Mesenchymal stem cell (in vitro differentiated cells and primary cell): ENCODE measurements around the gene LRP1B.

Experiments used
- DNase-seq: peaks from one replicate; pipeline ENCODE4 v3.0.0-alpha.2; 2013
- H2AFZ ChIP-seq: one replicate; pipeline ENCODE4 v1.6.1; 2013; ENCODE audit warnings: low read depth, mild to moderate bottlenecking, control low read depth, inconsistent platforms, low read length, moderate library complexity
- H2AK5ac ChIP-seq: 2 replicates; pipeline ENCODE4 v1.6.1; 2013; ENCODE audit warnings: low read length, moderate library complexity, mild to moderate bottlenecking, inconsistent platforms; ENCODE audit not compliant: severe bottlenecking
- H2BK120ac ChIP-seq: one replicate; pipeline ENCODE4 v1.6.1; 2013; ENCODE audit warnings: low read depth, mild to moderate bottlenecking, inconsistent platforms, low read length, moderate library complexity
- H2BK12ac ChIP-seq, 2 experiments: one replicate each; pipeline ENCODE4 v1.6.1; 2013; ENCODE audit warnings: inconsistent platforms in 2 of 2, low read length in 2 of 2, mild to moderate bottlenecking in 2 of 2, moderate library complexity in 2 of 2, control low read depth in 1 of 2
- H2BK15ac ChIP-seq: one replicate; pipeline ENCODE4 v1.6.1; 2013; ENCODE audit warnings: mild to moderate bottlenecking, low read depth, inconsistent platforms; ENCODE audit not compliant: poor library complexity, severe bottlenecking
- H2BK5ac ChIP-seq: 2 replicates; pipeline ENCODE4 v1.6.1; 2013; ENCODE audit warnings: low read depth, mild to moderate bottlenecking, low read length, control low read depth, inconsistent platforms; ENCODE audit not compliant: poor library complexity, severe bottlenecking
- H3K14ac ChIP-seq, 2 experiments: one replicate each; pipeline ENCODE4 v1.6.1; 2013; ENCODE audit warnings: inconsistent platforms in 2 of 2, low read length in 2 of 2, control low read depth in 1 of 2, mild to moderate bottlenecking in 1 of 2, moderate library complexity in 1 of 2
- H3K18ac ChIP-seq, 2 experiments: one replicate each; pipeline ENCODE4 v1.6.1; 2013; ENCODE audit warnings: inconsistent platforms in 2 of 2, low read length in 2 of 2, control low read depth in 1 of 2, low read depth in 1 of 2, mild to moderate bottlenecking in 1 of 2
- H3K23ac ChIP-seq, 2 experiments: one replicate each; pipeline ENCODE4 v1.6.1; 2013; ENCODE audit warnings: inconsistent platforms in 2 of 2, low read length in 2 of 2, mild to moderate bottlenecking in 2 of 2, moderate library complexity in 2 of 2, control low read depth in 1 of 2
- H3K27ac ChIP-seq: 2 replicates; pipeline ENCODE4 v1.5.1; 2013; ENCODE audit warnings: mild to moderate bottlenecking, moderate library complexity, low read length, control low read depth, inconsistent platforms; ENCODE audit not compliant: poor library complexity, severe bottlenecking
- H3K27me3 ChIP-seq, 2 experiments: 2 replicates each; pipeline versions ENCODE4 v1.6.1 to v1.7.0; 2013; ENCODE audit warnings: low read length in 2 of 2, mild to moderate bottlenecking in 2 of 2, moderate library complexity in 2 of 2, control low read depth in 1 of 2, inconsistent platforms in 1 of 2; ENCODE audit not compliant: control insufficient read depth in 1 of 2, insufficient read depth in 1 of 2
- H3K36me3 ChIP-seq, 2 experiments: 2 replicates each; pipeline versions ENCODE4 v1.6.1 to v1.7.0; 2013; ENCODE audit warnings: low read length in 2 of 2, control low read depth in 1 of 2, inconsistent platforms in 1 of 2, low read depth in 1 of 2, mild to moderate bottlenecking in 1 of 2; ENCODE audit not compliant: insufficient read depth in 2 of 2, control insufficient read depth in 1 of 2
- H3K4ac ChIP-seq, 2 experiments: one replicate each; pipeline ENCODE4 v1.6.1; 2013; ENCODE audit warnings: inconsistent platforms in 2 of 2, low read length in 2 of 2, mild to moderate bottlenecking in 2 of 2, moderate library complexity in 2 of 2, control low read depth in 1 of 2, low read depth in 1 of 2
- H3K4me1 ChIP-seq: 2 replicates; pipeline ENCODE4 v1.6.1; 2013; ENCODE audit warnings: low read depth, low read length, control low read depth; ENCODE audit not compliant: control insufficient read depth, insufficient read depth
- H3K4me2 ChIP-seq: 2 replicates; pipeline ENCODE4 v1.6.1; 2013; ENCODE audit warnings: low read length, mild to moderate bottlenecking, inconsistent platforms; ENCODE audit not compliant: poor library complexity, severe bottlenecking
- H3K4me3 ChIP-seq, 2 experiments: 2 replicates each; pipeline versions ENCODE4 v1.5.1 to v1.7.0; 2013; ENCODE audit warnings: low read length in 2 of 2, mild to moderate bottlenecking in 2 of 2, control low read depth in 1 of 2, low read depth in 1 of 2; ENCODE audit not compliant: insufficient read depth in 1 of 2
- H3K79me1 ChIP-seq: replicated peaks from 2 replicates; pipeline ENCODE4 v1.6.1; 2013; ENCODE audit warnings: mild to moderate bottlenecking, control low read depth, low read length, inconsistent platforms; ENCODE audit not compliant: poor library complexity, severe bottlenecking
- H3K9ac ChIP-seq: 2 replicates; pipeline ENCODE4 v1.7.0; 2013; ENCODE audit warnings: mild to moderate bottlenecking, low read length, moderate library complexity
- H3K9me3 ChIP-seq: 2 replicates; pipeline ENCODE4 v1.7.0; 2013; ENCODE audit warnings: mild to moderate bottlenecking, low read length; ENCODE audit not compliant: control insufficient read depth
- H4K8ac ChIP-seq: one replicate; pipeline ENCODE4 v1.6.1; 2013; ENCODE audit warnings: inconsistent platforms, mild to moderate bottlenecking, low read length, moderate library complexity
- H4K91ac ChIP-seq: one replicate; pipeline ENCODE4 v1.6.1; 2013; ENCODE audit warnings: mild to moderate bottlenecking, low read length, inconsistent platforms
- WGBS: methylation state at CpG from one replicate; pipeline ENCODE4 v1.1.7; 2013; ENCODE audit warnings: mixed read lengths; 5-methylcytosine and 5-hydroxymethylcytosine counted together

LRP1B gene

DNA sequence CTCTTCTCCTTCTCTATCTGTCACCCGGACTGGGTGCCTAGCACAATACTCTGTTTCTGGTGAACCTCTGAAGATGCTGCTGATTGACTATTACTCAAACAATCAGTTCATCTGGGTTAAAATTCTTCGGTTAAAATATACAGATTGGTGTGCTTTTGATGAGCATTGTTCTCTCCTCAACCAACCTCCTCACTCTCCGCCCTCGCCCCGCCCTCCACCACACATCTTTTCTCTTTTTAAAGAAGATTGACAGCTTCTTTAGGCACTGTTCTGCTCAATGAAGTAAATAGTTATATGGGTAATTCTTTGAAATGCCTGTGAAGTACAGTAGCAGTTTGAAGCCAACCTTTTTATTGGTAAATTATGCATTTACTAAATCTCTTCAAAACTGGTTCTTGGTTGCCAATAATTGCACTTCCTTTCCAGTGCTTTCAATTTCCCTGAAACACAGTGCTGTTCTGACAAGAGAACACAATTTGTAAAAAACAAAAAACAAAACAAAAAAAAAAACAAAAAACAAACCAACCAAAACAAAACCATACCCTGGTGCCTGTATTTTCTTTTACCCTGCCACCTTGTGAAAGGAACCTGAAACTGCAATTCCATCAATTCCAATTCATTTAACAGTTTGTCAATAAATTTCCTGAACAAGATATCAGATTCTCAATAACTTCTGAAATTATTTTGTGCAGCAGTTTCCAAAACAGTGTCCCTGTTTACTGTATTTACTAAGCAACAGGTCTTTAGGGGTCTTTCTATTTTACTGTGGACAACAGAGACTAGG, 188.6 kb downstream of the LRP1B start:
- H4K8ac ChIP-seq = no peak overlapping the region
- no peak overlapping the region for H3K4me2 ChIP-seq
- H3K14ac ChIP-seq = no peak overlapping the region
- H2BK12ac ChIP-seq = no peak overlapping the region
- H2AK5ac ChIP-seq = no peak overlapping the region
- H3K4me3 ChIP-seq = no peak overlapping the region
- DNase-seq = no peak
- no peak overlapping the region for H2AFZ ChIP-seq
- H3K36me3 ChIP-seq = no peaks in the 10 kb centered on the region
- no peak overlapping the region for H3K18ac ChIP-seq
- no peaks in the 10 kb centered on the region for H3K79me1 ChIP-seq
- no peak overlapping the region for H3K4ac ChIP-seq
- no peak overlapping the region for H2BK15ac ChIP-seq
- H3K27me3 ChIP-seq = no peaks in the 10 kb centered on the region
- H3K23ac ChIP-seq = no peak overlapping the region
- no peak overlapping the region for H2BK120ac ChIP-seq
- no peak overlapping the region for H2BK5ac ChIP-seq
- H3K9ac ChIP-seq = no peak overlapping the region
- H3K27ac ChIP-seq = no peak overlapping the region
- peaks cover 13% of the 10 kb centered on the region for H3K9me3 ChIP-seq
- no peaks in the 10 kb centered on the region for H3K4me1 ChIP-seq
- no peak overlapping the region for H4K91ac ChIP-seq
- WGBS = 100% methylated on average over 2 of the region's 5 CpGs

DNA sequence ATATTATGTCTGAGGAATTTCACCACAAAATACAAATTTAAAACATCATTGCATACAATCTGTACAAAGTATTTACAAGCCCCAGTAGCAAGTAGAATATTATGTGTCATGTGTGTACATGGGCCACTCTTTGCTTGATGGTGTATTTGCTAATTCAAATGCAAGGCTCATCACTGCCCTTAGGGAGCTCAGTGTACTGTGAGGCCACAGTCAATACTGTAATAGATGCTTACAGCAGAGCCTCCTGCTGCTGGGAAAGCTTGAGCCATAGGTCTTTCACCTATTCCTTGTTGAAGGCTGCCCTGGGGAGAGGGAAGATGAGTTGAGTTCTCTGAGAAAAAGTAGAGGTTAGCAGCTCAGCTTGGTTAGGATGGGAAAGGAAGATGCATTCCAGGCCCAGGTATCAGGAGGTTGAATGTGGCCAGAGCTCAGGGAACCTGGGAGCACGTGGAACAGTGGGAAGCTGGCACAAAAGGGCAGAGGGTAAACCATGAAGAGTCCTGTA, 189.6 kb downstream of the LRP1B start:
- H3K4me2 ChIP-seq = no peak overlapping the region
- H2AK5ac ChIP-seq = no peak overlapping the region
- H3K27ac ChIP-seq = no peak overlapping the region
- no peak for DNase-seq
- no peaks in the 10 kb centered on the region for H3K79me1 ChIP-seq
- no peak overlapping the region for H4K8ac ChIP-seq
- no peak overlapping the region for H2BK120ac ChIP-seq
- H3K27me3 ChIP-seq = no peaks in the 10 kb centered on the region
- no peak overlapping the region for H2BK12ac ChIP-seq
- peaks cover 13% of the 10 kb centered on the region for H3K9me3 ChIP-seq
- H3K4me3 ChIP-seq = no peak overlapping the region
- H3K18ac ChIP-seq = no peak overlapping the region
- H3K36me3 ChIP-seq = no peaks in the 10 kb centered on the region
- H2AFZ ChIP-seq = no peak overlapping the region
- H3K4me1 ChIP-seq = no peaks in the 10 kb centered on the region
- no peak overlapping the region for H3K23ac ChIP-seq
- H2BK5ac ChIP-seq = no peak overlapping the region
- H3K4ac ChIP-seq = no peak overlapping the region
- no peak overlapping the region for H3K14ac ChIP-seq
- 100% methylated on average over 1 of the region's 1 CpG for WGBS
- H2BK15ac ChIP-seq = no peak overlapping the region
- H4K91ac ChIP-seq = no peak overlapping the region
- no peak overlapping the region for H3K9ac ChIP-seq

DNA sequence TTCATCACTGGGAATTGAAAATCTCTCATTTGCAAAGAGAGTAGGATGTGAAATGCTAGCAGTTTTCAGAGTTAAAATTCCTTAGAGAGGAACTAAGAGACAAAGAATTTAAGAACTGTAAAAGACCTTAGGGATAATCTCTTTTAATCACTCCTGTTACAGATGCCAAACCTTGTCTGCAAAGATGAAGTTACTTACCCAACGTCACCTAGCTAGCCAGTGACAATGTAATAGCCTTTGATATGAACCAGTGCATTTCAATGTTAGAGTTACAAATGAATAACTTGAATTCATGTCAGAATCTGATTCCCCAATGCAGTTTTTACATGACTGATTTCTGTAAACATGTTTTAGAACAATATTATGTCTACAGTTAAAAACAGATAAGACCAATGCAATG, 190.1 kb downstream of the LRP1B start:
- no peak overlapping the region for H3K27ac ChIP-seq
- WGBS = 83% methylated on average over 1 of the region's 1 CpG
- H3K79me1 ChIP-seq = no peaks in the 10 kb centered on the region
- no peaks in the 10 kb centered on the region for H3K36me3 ChIP-seq
- H2BK120ac ChIP-seq = no peak overlapping the region
- no peak overlapping the region for H2BK15ac ChIP-seq
- H3K23ac ChIP-seq = no peak overlapping the region
- H3K9me3 ChIP-seq = peaks cover 13% of the 10 kb centered on the region
- no peak overlapping the region for H4K8ac ChIP-seq
- DNase-seq = no peak
- no peak overlapping the region for H3K4ac ChIP-seq
- no peak overlapping the region for H3K4me3 ChIP-seq
- no peak overlapping the region for H2AFZ ChIP-seq
- no peak overlapping the region for H4K91ac ChIP-seq
- H3K9ac ChIP-seq = no peak overlapping the region
- H3K18ac ChIP-seq = no peak overlapping the region
- H3K4me1 ChIP-seq = no peaks in the 10 kb centered on the region
- H3K27me3 ChIP-seq = no peaks in the 10 kb centered on the region
- H2BK12ac ChIP-seq = no peak overlapping the region
- no peak overlapping the region for H2BK5ac ChIP-seq
- H3K4me2 ChIP-seq = no peak overlapping the region
- H3K14ac ChIP-seq = no peak overlapping the region
- no peak overlapping the region for H2AK5ac ChIP-seq

DNA sequence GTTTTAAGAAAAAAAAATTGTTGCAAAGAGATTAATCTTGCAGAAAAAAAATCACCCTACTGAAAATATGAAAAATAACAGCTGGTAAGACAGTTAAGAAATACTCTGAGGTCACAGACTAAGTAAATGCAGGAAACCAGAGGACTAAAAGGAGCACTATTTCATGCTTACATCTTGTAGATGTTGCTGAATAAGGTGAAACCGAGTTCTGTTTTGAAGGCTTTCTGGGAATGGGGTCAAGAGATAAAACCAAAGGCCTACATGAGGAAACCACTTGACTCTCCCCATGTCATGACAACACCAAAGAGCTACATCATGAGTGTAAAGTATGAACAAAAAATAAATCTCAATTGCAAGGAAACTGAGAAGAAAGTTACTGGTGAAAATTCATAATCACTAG, 197.6 kb downstream of the LRP1B start:
- Histone ChIP-seq H2AK5ac (no peak overlapping the region), H3K4me2 (no peak overlapping the region), H3K27me3 (no peaks in the 10 kb centered on the region), H3K4ac (no peak overlapping the region), H3K14ac (no peak overlapping the region), H3K27ac (no peak overlapping the region), H3K23ac (no peak overlapping the region), H3K4me3 (no peak overlapping the region), H2BK5ac (no peak overlapping the region), H3K9ac (no peak overlapping the region), H4K91ac (no peak overlapping the region), H2BK120ac (no peak overlapping the region), H2BK12ac (no peak overlapping the region), H4K8ac (no peak overlapping the region), H2AFZ (no peak overlapping the region), H3K4me1 (no peaks in the 10 kb centered on the region), H3K36me3 (no peaks in the 10 kb centered on the region), H3K79me1 (no peaks in the 10 kb centered on the region), H3K18ac (no peak overlapping the region), H3K9me3 (peaks cover 9% of the 10 kb centered on the region), H2BK15ac (no peak overlapping the region)
- 88% methylated on average over 1 of the region's 1 CpG for WGBS
- no peak for DNase-seq
